ENCODE results near the gene IL17B.

DNA sequence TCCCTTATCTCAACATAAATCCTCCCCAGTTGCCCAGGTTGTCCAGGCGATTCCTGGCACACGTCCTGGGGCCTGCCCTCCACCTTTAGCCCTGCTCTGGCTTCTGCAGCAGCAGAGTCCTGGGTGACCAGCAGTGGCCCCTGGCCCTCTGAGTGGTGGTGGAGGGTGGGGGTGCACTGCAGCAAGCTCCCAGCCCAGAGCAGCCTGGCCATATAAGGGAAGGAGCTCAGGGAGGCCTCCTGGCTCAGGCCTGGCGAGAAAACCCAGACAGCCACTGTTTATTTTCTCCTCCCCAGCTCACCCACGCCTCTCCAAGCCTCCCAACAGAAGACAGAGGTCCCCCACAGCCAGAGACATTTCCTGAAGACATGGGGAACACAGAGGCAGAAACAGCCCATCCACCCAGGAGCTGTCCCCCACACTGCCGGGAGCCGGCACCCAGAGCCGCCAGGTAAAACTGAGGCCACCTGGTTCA lies 44.7 kb upstream of the IL17B start:
- TF ChIP-seq, protein P1, sequence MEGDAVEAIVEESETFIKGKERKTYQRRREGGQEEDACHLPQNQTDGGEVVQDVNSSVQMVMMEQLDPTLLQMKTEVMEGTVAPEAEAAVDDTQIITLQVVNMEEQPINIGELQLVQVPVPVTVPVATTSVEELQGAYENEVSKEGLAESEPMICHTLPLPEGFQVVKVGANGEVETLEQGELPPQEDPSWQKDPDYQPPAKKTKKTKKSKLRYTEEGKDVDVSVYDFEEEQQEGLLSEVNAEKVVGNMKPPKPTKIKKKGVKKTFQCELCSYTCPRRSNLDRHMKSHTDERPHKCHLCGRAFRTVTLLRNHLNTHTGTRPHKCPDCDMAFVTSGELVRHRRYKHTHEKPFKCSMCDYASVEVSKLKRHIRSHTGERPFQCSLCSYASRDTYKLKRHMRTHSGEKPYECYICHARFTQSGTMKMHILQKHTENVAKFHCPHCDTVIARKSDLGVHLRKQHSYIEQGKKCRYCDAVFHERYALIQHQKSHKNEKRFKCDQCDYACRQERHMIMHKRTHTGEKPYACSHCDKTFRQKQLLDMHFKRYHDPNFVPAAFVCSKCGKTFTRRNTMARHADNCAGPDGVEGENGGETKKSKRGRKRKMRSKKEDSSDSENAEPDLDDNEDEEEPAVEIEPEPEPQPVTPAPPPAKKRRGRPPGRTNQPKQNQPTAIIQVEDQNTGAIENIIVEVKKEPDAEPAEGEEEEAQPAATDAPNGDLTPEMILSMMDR (IDR thresholded peaks at IDR 0.05): no peak
- TF ChIP-seq POLR2A (IDR thresholded peaks at IDR 0.05) (no peak), EP300 (IDR thresholded peaks at IDR 0.05) (no peak)

Measured in upper lobe of left lung (tissue), 4 donors.